ENCODE measurements around the gene TBC1D2B.
A peak's percentile ranks its signal among the peaks of the same experiment; 100 is the strongest.

Gene TBC1D2B

DNA sequence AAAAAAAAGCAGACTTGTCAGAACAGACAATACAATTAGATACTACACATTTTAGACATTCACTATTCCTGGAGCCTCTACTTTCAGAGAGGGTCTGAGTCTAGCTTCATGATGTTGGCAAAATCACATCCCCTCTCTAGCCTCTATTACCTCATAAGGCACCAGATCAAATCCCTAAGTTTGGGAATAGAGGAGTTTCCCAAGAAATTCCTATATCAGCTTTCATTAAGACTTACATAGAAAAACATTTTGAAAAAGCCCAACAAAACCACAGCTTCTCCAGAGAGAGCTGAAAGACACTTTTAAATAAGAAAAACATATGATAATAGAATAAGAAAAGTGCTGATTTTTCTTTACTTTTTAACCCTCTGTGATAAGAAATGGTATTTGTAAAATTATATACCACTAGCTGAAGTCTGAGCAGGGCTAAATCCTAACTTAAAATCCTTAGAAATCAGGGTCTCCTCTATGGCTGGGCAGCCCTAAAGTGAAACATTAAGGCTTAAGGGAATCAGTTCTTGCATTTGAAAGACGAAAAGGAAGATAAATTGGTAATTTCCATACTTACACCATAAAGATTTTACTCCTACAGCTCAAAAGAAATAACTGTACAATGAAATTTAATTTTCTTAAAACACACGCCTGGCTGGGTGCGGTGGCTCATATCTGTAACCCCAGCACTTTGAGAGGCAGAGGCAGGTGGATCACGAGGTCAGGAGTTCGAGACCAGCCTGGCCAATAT, 4.3 kb downstream of the TBC1D2B start:
- DNase-seq: no peak

DNA sequence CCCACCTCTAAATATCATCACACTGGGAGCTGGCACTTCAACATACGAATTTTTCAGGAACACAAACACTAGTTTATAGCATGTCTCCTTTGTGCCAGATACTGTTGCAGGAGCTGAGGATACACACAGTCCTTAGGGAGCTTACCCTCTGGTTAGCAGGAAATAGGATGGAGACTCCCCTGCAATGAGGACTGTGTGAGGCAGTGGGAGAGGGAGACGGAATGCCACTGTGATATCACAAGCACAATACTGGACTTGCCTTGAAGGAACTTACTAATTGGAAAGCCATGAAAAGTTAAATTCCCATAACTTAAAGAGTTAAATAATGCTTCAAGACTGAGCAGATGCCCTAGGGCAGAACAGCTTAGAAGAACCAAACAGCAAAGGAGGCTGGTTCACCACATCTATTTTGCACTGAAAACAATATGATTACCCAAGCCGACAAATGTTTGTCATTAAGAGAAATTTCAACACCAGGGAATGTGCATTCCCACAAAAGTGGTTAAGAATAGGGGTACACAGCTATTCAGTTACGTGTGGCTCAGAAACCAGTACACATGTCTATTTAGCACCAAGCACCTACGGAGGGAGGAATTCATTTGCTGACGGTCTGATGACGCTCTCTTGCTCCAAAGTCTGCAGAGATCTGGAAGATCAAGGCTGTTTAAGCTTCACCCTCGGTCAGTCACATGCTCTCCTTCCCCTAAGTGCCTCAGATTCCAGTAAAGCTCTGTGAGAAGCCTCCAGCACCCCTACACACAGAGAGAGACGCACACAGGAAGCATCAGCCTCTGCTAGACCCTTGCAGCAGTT, 5.2 kb downstream of the TBC1D2B start:
- peak in 11 of 51 donors; percentile 18 to 48 (median 38) for DNase-seq

DNA sequence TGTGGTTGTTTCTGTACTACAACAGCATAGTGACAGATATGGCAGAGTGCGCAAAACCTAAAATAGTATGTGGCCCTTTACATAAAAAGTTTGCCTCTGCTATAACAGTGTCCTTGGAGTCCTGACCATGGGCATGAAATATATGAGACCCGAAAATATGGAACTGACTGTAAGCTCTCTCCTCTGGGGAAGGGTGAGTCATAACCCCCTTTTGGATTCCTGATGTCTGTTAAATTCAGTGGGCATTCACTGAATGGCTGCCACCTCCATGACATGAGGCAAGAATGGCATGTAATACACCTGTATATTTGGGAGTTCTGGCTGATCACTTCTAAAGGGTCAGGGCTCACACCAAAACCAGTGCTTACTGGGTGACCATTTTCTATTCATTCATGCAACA, 6.1 kb downstream of the TBC1D2B start:
- no peak for DNase-seq

DNA sequence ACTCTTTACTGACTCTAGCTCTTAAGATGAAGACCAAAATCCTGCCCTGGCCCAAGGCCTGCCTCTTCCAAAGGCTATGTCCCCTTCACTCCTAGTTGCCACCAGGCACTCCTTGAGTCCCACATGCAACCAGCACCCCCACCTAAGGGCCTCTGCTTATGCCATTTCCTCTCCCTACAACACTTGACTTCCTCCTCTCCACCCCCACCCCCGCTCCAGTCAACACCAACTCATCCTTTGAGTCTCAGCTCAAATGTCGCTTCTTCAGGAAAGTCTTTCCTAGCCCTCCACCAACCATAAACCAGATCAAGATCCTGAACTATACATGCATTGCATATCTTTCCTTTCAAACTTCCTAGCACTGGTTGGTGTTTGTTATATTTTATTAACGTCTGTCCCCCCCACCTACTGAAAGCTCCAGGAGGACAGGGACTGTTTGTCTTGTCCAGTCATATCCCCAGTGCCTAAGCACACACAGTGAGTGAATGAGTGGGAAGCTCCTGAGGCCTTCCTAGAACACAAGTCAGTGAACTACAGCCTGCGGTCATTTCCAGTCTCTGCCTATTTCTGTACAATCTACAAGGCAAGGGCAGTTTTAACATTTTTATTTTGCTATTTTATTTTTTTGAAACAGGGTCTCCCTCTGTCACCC, 7.3 kb downstream of the TBC1D2B start:
- DNase-seq: peak in 2 of 51 donors; percentile 15 to 34

DNA sequence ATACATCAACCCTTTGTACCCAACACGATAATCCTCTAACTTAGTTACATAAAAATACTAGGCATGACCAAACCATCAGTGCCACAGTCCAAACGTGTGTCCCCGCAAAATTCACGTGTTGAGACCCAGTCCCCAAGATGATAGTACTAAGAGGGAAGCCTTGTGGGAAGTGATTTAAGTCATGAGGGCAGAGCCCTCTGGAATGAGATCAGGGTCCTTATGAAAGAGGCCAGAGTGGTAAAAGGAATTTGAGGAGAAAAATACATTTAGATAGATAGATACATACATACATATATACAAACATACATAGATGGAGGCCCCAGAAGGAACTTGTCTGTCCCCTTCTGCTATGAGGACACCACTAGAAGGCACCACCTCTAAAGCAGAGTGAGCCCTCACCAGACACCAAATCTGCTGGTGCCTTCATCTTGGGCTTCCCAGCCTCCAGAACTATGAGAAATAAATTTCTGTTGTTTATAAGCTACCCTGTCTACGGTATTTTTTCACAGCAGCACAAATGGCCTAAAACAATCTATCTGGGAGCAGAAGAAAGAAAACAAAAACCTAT, 8.0 kb downstream of the TBC1D2B start:
- DNase-seq: no peak

DNA sequence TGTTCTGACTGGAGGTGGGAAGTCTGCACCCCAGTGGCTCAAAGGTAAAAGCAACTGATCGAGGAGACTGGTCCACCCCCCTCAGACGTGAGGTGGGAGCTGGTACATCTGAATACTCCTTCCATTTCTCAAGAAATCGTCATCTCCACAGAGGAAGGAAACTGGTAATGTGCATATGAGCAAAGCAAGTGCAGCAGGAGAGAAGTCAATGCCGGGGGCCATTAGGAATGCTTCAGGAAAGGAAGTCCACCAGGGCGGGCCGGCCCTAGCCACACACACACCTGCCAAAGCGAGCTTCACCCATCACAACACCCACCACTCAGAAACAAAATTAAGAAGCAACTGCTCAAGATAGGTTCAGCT, 8.5 kb downstream of the TBC1D2B start:
- DNase-seq: no peak

DNA sequence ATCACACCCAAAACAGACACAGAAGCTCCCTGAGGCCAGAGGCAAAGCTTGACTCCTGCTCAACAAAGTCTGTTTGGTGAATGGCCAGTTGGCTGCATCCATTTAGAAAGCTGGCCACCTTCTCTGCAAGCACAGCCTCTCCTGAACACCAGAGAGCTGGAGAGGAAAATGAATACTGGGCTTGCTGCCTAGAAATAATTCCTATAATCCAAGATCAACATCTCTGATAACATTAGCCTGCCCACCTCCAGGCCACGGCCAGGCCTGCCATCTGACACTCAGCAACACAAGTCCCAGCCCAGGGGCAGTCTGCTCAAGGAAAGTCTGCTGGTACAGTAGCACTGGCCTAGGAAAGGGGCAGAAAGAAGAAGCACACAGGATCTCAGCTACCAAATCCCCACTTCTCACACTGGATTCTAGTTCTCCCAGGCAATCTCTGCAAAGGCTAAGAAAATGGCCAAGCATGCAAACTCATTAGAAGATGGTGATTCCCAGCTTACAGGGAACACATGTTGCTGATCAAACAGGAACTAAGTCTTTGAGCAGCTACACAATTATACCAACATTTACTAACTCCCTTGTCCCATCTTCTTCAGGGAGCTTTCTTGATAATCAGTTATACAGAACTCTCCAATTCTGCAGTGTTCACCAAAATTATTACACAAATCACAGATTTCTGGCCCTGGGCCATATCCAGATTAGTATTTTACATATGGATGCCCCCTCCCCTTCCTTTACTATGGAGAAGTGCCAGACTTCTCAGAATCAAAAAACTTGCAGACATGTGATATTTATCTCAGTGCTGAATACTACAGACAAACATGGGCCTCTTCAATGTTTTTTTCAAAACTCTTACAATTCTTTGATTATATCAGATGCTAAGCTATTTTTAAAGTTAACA, 9.9 kb downstream of the TBC1D2B start:
- DNase-seq: no peak

DNA sequence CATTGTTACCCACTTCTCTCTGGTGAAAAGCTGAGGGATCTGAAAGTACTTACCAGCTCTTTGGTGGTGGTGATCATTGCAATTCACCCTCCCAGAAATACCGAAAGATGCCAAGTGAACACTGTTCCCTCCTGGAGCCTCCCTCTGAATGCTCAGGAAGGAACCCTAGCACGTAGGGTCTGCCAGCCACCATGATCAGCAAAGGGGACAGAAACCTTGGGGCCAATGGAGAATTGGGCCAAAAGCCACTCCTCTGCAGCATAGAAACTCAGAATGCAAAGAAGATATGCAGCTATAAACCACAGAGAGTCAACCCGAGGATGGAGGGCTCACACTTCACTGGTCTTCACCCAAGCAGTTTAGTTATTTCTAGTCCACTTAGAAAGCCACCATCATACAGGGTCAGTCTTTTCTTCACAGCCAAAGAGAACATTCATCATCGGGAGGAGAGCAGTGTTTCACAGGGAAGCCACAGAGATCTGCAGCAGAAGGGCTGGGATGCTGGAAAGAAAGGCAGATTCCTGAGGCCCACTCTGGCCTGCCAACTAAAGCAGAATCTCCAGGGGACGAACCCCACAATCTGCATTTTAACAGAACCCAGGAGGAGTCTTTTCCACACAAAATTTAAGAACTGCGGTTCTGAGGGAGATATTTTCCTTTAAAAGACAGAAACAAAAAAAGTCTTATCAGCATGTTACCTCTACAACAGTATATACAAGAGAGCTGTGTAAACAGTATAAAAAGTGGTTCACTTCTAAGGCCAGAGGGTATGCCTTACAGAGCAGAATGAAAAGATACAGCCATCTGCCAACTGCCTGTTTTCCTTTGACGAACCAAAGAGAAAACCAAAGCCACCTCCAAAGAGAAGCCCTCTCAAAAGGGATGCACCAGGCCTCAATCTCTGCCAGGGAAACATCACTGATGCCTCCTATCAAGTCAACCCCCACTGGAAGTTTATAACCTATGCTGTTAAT, 11.3 kb downstream of the TBC1D2B start:
- DNase-seq: no peak

DNA sequence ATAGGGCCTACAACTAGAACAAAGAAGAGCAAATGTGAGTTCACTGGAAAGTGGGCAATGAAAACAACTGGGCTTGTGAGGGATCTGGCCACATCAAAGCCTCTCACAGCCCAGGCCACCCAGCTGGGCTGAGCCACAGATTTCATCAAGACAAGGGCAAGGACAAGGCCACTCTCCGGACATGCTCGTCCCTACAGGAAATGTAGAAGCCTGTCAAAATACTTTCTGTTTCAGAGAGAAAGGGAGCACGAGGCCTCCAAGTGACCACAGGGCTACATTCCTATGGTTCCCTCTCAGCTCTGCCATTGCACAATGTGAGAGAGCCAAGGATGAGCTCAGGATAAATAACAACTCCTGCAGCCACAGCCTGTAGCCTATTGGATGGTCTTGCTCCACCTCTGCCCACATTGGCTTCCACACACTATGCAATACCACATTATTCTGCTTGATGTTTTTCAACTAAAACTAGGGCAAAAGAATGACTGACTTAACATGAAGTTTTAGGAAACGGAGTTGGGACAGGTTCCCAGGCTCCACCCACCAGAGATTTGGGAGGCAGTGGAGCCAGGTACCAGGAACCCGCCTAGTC, 12.1 kb downstream of the TBC1D2B start:
- peak in 13 of 51 donors; percentile 29 to 64 (median 41) for DNase-seq

DNA sequence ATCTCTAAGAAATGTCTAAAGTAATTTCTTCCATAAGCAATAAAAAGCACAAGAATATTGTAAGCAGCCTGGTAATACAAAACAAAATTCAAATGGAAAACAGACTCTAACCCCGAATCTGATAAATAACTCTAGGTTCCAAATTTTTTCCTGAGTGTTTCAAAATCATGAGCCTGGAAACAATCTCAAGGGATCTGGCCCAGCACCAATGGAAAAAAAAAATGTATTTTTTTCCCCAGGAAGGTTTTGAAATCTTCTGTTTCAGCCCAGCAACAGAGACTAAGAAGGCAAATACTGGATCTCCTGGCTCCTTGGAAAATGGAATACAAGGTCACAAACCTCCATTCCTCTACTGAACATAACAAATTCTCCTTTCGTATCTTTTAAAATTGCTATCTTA, 13.0 kb downstream of the TBC1D2B start:
- DNase-seq: no peak

DNA sequence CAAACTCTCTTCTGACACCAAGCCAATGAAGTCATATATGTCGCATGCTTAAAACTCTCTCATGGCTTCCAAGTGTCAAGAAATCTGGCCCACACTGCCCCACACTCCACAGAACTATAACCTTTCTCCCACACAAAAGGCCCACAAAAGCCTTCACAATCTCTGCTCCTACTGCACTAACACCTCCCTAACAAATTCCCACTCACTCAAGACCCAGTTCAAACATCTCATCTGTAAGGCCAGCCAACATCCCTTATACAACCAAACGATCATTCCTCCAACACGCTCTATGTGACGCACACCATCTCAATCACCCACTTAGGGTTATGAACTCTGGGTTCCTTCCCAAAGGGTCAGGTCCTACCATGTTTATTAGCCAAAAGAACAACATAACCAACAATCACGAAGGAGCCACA, 13.5 kb downstream of the TBC1D2B start:
- DNase-seq: no peak

DNA sequence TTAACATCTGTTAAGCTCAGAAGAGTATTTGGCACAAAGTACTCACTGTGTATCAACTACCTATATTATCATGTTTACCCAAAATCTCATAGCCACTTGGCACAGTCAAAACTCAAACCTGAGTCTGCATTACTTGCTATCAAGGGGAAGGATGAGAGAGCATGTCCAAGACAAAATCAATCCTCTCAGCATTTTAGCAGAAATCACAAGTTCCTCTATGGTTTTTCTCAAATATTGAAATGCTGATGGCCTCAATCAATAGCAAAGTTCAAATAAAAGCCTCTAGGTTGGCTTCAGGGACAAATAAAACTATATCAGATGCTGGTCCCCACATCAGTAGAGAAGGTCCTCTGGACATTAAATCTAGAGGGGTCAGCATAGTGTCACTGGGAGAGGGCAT, 14.3 kb downstream of the TBC1D2B start:
- no peak for DNase-seq

DNA sequence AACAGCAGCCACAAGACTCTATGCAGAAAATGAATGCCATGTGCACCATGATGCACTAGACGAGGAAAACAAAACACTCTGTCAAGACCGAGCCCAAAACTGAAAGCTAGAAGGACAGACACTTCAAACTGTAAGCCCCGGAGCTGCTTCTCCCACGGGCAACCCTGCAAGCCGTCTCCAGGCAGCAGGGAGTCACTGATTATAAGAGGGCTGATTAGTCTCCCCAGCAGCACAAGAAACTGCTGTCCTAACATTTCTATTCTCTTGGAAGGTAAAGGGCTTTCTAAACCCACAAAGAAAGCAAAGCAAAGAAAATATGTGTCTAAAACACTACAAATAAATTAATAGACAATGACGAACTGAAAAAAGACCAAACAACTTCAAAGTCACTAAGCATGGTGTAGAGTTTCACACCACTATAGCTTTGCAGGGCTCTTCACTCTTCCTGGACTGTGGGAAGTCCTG, 15.5 kb downstream of the TBC1D2B start:
- peak in 4 of 51 donors; percentile 20 to 35 (median 27) for DNase-seq

DNA sequence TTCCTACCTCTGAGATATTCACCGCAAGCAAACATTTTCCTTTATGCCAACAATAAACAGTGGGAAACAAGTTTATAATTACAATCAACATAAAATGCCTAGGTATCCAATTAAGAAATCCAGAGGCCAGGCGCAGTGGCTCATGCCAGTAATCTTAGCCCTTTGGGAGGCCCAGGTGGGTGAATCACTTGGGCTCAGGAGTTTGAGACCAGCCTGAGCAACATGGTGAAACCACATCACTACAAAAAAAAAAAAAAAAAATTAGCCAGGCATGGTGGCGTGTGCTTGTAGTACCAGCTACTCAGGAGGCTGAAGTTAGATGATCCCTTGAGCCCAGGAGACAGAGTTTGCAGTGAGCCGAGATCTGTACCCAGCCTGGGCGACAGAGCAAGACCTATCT, 17.3 kb downstream of the TBC1D2B start:
- DNase-seq: no peak

DNA sequence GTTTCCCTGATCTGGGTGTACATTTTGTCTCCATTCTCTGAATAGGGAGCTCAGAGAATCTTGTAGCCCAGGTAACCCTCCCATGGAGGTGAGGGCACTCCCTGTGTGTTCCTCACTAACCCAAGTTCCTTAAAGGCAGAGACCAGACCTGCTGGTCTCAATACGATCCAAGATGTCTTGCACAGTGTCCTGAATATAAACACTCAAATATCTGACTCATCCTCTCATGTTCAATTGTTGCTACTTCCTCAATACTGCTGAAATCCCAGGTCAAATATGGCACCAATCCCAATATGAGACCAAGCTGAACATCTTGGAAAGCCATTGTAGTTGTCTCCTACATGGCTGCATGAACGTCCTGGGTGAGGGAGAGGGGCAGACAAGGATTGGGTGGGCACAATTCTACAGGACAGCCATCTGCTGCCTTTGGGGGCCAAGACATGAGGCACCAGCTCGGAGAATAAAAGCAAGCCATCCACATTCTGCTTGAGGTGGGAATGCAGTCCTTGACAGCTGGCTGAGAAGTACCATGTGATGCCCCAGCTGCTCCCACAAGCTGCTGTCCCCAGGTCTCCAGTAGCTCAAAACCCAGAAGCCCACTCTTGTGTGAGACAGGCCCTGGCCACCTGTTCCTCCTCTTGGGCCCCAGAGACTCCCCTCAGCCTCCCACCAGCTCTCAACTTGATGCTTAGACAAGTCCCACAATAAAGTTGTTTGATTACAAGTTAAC, 18.2 kb downstream of the TBC1D2B start:
- DNase-seq: no peak

DNA sequence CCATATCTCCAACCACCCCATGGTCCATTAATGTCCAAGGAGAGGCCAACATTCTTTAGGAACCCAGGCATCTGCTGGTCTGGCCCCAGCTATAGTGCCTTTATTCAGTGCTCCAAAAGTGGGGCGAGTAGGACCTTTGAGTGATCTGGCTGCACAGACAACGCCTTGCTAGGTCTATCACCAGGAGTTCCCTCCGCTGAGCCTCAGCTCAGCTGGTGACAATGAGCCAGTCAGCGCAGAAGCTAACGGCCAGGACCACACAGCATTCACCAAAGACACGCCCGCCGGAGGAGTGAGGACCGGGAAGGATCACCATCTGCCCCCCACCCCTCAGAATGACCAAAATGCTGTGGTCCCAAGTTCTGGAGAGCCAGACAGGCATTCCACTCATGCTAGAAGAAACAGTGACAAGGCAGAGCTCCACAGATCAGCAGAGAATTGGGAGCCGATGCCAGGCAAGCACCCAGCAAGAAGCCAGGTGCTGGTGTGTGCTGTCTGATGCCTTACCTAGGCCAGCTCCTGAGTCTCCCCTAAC, 19.0 kb downstream of the TBC1D2B start:
- no peak for DNase-seq

DNA sequence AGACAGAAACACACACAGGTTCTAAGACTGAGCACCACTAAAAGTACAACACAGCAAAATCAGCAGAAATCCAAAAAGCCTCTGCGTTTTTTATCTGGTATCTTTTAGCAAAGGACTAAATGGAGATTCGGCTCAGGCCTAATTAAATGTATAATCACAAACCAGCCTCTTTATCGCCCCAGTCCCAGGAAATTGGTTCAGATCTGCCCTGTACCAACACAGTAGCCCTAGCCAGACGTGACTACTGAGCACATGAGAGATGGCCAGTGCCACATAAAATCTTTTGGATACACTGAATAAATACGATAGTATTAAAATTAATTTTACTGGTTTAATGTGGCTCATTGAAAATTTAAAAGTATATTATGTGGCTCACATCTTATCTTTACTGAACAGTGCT, 19.7 kb downstream of the TBC1D2B start:
- DNase-seq: no peak

DNA sequence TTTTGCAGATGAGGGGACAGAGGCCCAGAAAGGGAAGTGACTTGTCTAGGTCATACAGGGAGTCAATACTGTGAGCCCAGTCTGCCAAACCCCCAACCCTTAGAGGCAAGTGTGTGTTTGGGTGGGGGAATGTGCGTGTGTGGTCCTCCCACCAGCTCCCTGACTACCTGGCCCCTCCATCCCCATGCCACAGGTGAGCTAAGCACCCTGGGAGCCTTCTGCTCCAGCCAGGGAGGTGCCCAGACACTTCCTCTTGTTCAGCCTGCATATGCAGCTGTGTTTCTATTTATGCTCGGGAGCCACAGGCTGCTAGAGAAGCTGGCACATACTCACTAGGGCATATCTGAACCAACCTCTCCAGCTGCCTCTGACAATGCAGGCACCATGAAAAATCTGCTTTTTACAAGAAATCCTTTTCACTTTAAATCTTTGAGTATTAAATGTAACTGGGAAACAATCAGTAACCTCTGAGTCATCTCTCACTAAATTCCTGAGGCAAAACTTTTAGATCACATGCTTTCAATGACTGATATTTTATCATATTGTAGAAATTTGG, 20.7 kb downstream of the TBC1D2B start:
- peak in 4 of 51 donors; percentile 25 to 34 (median 32) for DNase-seq
